Measurements from ENCODE around the gene RFLNA. TPM values are rescaled to one million over a fixed set of nuclear protein-coding genes. Genes with fewer than 3 reads are reported as not detected.

The RFLNA gene
- 0.33 and 0.50 TPM in 2 replicates for total RNA-seq

DNA sequence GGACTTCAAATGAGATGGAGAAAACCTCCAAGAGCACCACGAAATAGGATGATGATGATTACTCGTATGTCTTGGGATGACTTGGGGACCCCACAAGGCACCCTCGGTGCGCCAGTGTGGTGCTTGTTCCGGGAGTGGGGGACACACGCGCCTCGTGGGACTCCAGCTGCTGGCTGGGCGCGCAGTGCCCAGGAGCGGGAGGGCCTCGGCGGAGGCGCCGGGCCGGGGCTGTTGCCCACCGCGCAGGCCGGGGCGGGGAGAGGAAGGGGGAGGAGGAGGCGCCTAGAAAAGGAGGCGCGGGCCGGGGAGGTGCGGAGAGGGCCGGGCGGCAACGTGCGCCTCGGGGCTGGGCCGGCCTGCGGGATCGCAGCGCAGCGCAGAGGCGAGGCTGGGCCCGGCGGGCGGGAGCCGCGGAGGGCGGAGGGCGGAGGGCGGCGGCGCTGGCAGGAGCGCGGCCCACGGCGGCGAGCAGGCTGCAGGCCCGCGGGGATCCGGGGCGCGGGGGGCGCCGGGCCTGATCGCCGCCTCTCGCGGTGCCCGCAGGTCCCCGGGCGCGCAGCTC, at the start of gene RFLNA:
TSS of gene RFLNA (plus strand) at position 314 of the 562 bp plus-strand sequence. CDS start 337 bp downstream, outside the sequence.

All from uterine smooth muscle cell (primary cell).